OCI-LY3 (cell line): ENCODE results near the gene ILKAP.

Source experiments
- CTCF ChIP-seq: fragments of 200-600, 300-600 bp; sonication (generic); IDR thresholded peaks from 2 replicates; pipeline ENCODE4 v1.5.1; 2014; ENCODE audit warnings: antibody characterized with exemption, low read length, low read depth
- EZH2phosphoT487 ChIP-seq: fragments of 200-600 bp; shearing (Covaris generic); IDR thresholded peaks from 2 replicates; pipeline ENCODE4 v1.6.1; 2018; ENCODE audit warnings: antibody characterized with exemption, mixed run types, low read depth

DNA sequence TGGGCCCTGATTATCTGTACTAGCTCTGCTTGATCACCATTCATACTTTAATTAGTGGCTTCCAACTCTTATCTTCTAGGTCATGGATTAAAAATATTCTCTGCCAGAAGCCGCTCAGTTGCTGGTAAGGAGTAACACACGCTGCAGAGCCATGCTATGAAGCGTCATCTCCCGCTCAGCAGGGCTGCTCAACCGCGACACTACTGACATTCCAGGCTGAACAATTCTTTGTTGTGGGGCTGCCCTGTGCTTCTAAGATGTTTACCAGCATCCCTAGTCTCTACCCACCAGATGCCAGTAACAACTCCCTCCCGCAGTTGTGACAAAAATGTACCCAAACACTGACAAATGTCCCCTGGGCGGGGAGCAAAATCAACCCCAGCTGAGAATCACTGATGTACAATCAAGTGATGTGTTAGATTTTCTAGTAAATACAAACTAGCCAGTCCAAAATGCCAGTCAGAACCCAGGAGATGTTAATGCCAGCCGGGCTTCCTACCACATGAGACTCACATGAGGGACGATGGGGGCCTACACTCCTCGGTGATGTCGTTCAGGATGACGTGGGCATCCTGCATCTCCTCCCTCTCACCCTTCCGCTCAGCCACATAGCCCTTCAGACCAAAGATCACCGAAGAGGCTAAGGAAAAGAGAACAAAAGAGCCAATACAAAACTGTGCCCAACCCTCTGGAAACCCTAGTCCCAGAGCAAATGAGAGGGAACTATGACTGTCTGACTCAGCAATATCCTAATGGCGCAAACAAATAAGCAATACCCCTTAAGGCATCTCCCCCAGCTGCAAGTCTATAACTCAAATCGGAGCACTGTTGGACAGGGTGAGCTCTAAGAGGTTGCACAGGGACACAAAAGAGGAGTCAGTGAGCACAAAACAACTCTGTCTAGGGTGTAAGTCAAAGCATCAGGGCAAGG is 15.6 kb downstream of the ILKAP start:
- TF ChIP-seq CTCF (no peak), EZH2phosphoT487 (no peak)
